Body of pancreas (tissue), 4 donors: ENCODE measurements around the gene BCL11B.

Experiments
- CTCF ChIP-seq, 7 experiments: fragments of 450-650 bp in 4 of 7; fragments of 200-600 bp in 3 of 7; sonication (generic) in 3 of 7; IDR thresholded peaks; one replicate each; pipeline ENCODE4 v1.5.1; 2016 to 2019; ENCODE audit warnings: antibody characterized with exemption in 7 of 7
- POLR2A ChIP-seq, 3 donors: fragments of 450-650 bp; IDR thresholded peaks; one replicate each; pipeline ENCODE4 v1.6.1; 2016; ENCODE audit warnings: antibody characterized with exemption in 3 of 3, mild to moderate bottlenecking in 2 of 3

- no peak for TF ChIP-seq POLR2A (IDR thresholded peaks at IDR 0.05)
- no peak for TF ChIP-seq CTCF (IDR thresholded peaks at IDR 0.05)
Measured at GRCh38 chr14:99208318-99208717, 63.7 kb downstream of the BCL11B start.
